Sigmoid colon (tissue), 7 donors: ENCODE measurements around the gene CDPF1. TPM values are rescaled to one million over a fixed set of nuclear protein-coding genes. Genes with fewer than 3 reads are reported as not detected.

Source experiments
- DNase-seq: peaks from one replicate; pipeline ENCODE4 v3.0.0-alpha.2; 2019
- H3K27ac ChIP-seq, 4 donors: fragments of 200-600 bp; sonication (generic); one replicate each; pipeline ENCODE4 v1.5.1; 2016 to 2019; ENCODE audit warnings: mild to moderate bottlenecking in 1 of 4
- H3K27me3 ChIP-seq, 3 donors: fragments of 200-600 bp; sonication (generic); one replicate each; pipeline ENCODE4 v1.5.1; 2019; ENCODE audit warnings: mild to moderate bottlenecking in 1 of 3
- H3K36me3 ChIP-seq, 4 donors: fragments of 200-600 bp; sonication (generic); one replicate each; pipeline ENCODE4 v1.5.1; 2016 to 2019
- H3K4me1 ChIP-seq, 4 donors: fragments of 200-600 bp; sonication (generic); one replicate each; pipeline ENCODE4 v1.5.1; 2017 to 2019
- H3K4me3 ChIP-seq, 4 donors: fragments of 200-600 bp; sonication (generic); one replicate each; pipeline ENCODE4 v1.5.1; 2017 to 2019; ENCODE audit warnings: mild to moderate bottlenecking in 2 of 4, moderate library complexity in 1 of 4
- H3K9me3 ChIP-seq, 4 donors: fragments of 200-600 bp in 3 of 4; sonication (generic) in 3 of 4; one replicate each; pipeline versions ENCODE4 v1.5.1 to v1.6.1; 2013 to 2019
- CTCF ChIP-seq, 4 experiments: fragments of 450-650 bp in 3 of 4; fragments of 200-600 bp in 1 of 4; IDR thresholded peaks; one replicate each; pipeline ENCODE4 v1.5.1; 2016 to 2019; ENCODE audit warnings: antibody characterized with exemption in 4 of 4, mild to moderate bottlenecking in 3 of 4, moderate library complexity in 2 of 4
- EP300 ChIP-seq, 4 donors: sonication (generic); formaldehyde crosslinking; IDR thresholded peaks; one replicate each; pipeline ENCODE4 v1.6.1; 2017; ENCODE audit warnings: antibody characterized with exemption in 4 of 4
- POLR2A ChIP-seq, 2 donors: fragments of 450-650 bp; IDR thresholded peaks; one replicate each; pipeline ENCODE4 v1.6.1; 2016; ENCODE audit warnings: antibody characterized with exemption in 2 of 2, mild to moderate bottlenecking in 2 of 2, moderate library complexity in 2 of 2
- POLR2AphosphoS5 ChIP-seq, 4 donors: sonication (generic); formaldehyde crosslinking; IDR thresholded peaks; one replicate each; pipeline ENCODE4 v1.6.1; 2017; ENCODE audit warnings: antibody characterized with exemption in 4 of 4
- WGBS, 2 donors: extraction: QIAGEN DNeasy Blood & Tissue Kit; methylation state at CpG; one replicate each; pipeline ENCODE4 v1.1.7; 2013; 5-methylcytosine and 5-hydroxymethylcytosine counted together
- intact Hi-C: fragments of 100-400 bp; cut with DNase I; formaldehyde crosslinking; loops from one replicate; pipeline ENCODE4 v1.15.1; 2023
- polyA plus RNA-seq, 3 donors: library from polyadenylated mRNA; stranded (reverse); fragments of 200-250 nt; gene quantifications; one replicate each; pipeline ENCODE4 v1.2.3, GENCODE V29; 2013
- total RNA-seq, 4 donors: library from RNA; depleted of rRNA; stranded (reverse); fragments of >200 nt; gene quantifications; one replicate each; pipeline ENCODE4 v1.1.0, GENCODE V29; 2016
- donor health status: healthy with polysubstance abuse.
- donor health status: Bipolar disorder and iron deficiency.
- donor health status: healthy.

CDPF1 gene
- total and polyA plus RNA-seq, 7 donors: 7.9 to 18.9 (median 15.8) TPM

DNA sequence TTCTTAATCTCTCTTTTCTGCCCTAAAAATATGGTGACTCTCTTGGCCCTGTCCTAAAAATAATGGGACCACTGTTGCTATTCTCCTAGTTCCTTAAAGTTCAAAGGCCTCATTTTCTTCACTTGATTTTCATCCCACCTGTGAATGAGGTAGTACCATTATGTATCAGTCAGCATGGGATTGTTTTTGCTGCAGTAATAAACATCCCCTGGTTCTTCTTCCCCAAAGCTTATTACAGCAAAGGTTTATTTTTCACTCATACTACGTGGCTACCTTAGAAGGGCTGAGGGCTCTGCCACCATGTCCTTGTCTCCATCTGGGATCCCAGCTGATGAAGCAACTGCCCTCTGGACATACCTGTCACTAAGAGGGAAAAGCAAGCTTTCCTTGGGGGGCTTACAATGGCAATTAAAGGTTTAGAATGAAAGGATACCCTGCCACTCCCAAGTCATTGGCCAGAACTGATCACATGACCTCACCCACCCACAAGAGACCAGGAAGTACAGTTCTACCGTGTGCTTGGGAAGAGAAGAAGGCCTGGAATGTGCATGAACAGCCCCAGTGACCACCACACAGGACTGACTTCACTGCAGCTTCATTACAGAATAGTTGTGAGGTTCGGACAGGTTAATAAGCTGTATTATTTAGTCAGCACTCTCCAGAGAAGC is 25.5 kb upstream of the CDPF1 start:
- Histone ChIP-seq H3K4me3 (no peak overlapping the region), H3K9me3 (no peaks in the 10 kb centered on the region), H3K4me1 (no peaks in the 10 kb centered on the region), H3K27ac (no peak overlapping the region), H3K27me3 (no peaks in the 10 kb centered on the region), H3K36me3 (peaks cover 30 to 88% (median 63%) of the 10 kb centered on the region in 4 donors)
- DNase-seq: no peak
- intact Hi-C loops: no loop called here
- no peak for TF ChIP-seq POLR2AphosphoS5 (IDR thresholded peaks at IDR 0.05)
- TF ChIP-seq POLR2A (IDR thresholded peaks at IDR 0.05): no peak
- no peak for TF ChIP-seq EP300 (IDR thresholded peaks at IDR 0.05)
- TF ChIP-seq CTCF (IDR thresholded peaks at IDR 0.05): no peak
- WGBS, 2 donors: 67 to 89% methylated on average over 3 of the region's 3 CpGs

GRCh38 chr22:46274381-46274780 is 24.3 kb upstream of the CDPF1 start:
- H3K4me1 ChIP-seq: peaks cover 0 to 10% (median 1%) of the 10 kb centered on the region in 4 donors
- 96 to 97% methylated on average over 8 of the region's 8 CpGs for WGBS, 2 donors
- no peak overlapping the region for H3K27ac ChIP-seq
- intact Hi-C loops: no loop called here
- no peaks in the 10 kb centered on the region for H3K9me3 ChIP-seq
- H3K36me3 ChIP-seq: peaks cover 22 to 85% (median 53%) of the 10 kb centered on the region in 4 donors
- no peak overlapping the region for H3K4me3 ChIP-seq
- DNase-seq: no peak
- no peaks in the 10 kb centered on the region for H3K27me3 ChIP-seq
- TF ChIP-seq POLR2AphosphoS5 (IDR thresholded peaks at IDR 0.05) (no peak), CTCF (IDR thresholded peaks at IDR 0.05) (no peak), EP300 (IDR thresholded peaks at IDR 0.05) (no peak), POLR2A (IDR thresholded peaks at IDR 0.05) (no peak)

DNA sequence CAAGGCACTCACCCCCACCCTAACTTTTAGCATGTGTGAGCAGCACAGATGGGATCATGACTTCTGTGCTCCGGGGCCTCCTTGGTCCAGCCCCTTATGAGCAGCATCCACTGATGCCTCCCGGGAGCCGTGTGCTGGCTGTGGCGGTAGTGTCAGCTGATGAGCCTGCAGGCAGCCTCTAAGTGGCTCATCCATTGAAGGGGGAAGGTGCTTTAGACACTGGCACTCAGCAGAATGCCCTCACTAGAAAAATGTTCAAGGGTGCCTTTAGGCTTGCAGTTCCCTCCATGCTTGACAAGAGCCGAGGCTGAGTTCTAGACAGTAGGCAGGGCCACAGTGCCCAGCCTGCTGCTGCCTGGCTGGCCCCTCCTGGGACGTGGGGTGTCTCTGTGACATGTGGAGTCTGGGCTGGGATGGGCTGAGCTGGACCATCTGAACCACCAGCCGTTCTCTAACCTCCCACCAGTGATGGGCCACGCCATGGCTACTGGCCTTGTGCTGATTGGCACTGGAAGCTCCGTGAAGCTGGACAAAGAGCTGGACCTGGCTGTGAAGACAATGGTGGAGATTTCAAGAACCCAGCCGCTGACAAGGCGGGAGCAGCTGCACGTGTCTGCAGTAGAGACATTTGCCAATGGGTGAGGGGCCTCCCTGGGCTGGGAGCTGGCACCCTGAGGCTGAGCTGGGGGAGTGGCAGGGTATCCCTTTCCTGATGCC is 23.5 kb upstream of the CDPF1 start:
- intact Hi-C loops: no loop called here
- H3K27me3 ChIP-seq: no peaks in the 10 kb centered on the region
- no peak overlapping the region for H3K4me3 ChIP-seq
- no peaks in the 10 kb centered on the region for H3K9me3 ChIP-seq
- peaks cover 0 to 17% (median 8%) of the 10 kb centered on the region in 4 donors for H3K4me1 ChIP-seq
- WGBS, 2 donors: 93 to 96% methylated on average over 12 of the region's 12 CpGs
- TF ChIP-seq EP300 (IDR thresholded peaks at IDR 0.05) (no peak), CTCF (IDR thresholded peaks at IDR 0.05) (no peak), POLR2A (IDR thresholded peaks at IDR 0.05) (no peak), POLR2AphosphoS5 (IDR thresholded peaks at IDR 0.05) (no peak)
- no peak overlapping the region for H3K27ac ChIP-seq
- no peak for DNase-seq
- H3K36me3 ChIP-seq: peaks cover 14 to 84% (median 45%) of the 10 kb centered on the region in 4 donors

- no peak for DNase-seq
- WGBS, 2 donors: 95 to 96% methylated on average over 12 of the region's 12 CpGs
- Histone ChIP-seq H3K27me3 (no peaks in the 10 kb centered on the region), H3K27ac (no peak overlapping the region), H3K4me1 (peaks cover 0 to 22% (median 11%) of the 10 kb centered on the region in 4 donors), H3K9me3 (no peaks in the 10 kb centered on the region), H3K4me3 (no peak overlapping the region), H3K36me3 (peaks cover 12 to 77% (median 38%) of the 10 kb centered on the region in 4 donors)
- TF ChIP-seq EP300 (IDR thresholded peaks at IDR 0.05) (no peak), POLR2A (IDR thresholded peaks at IDR 0.05) (no peak), POLR2AphosphoS5 (IDR thresholded peaks at IDR 0.05) (no peak), CTCF (IDR thresholded peaks at IDR 0.05) (no peak)
- intact Hi-C loops: no loop called here
These were observed 22.8 kb upstream of the CDPF1 start for GRCh38 chr22:46272762-46273431.
